Activated CD4-positive, alpha-beta T cell treated with anti-CD3 and anti-CD28 coated beads for 1 hour (primary cell): Measurements from ENCODE around the gene XRCC1.
A peak's percentile ranks its signal among the peaks of the same experiment; 100 is the strongest.
"Not testable (repeated sequence)": the region's sequence is repeated elsewhere in the genome, so short reads cannot be mapped to it uniquely, and the experiment has no call there.

Experiments used
- DNase-seq: peaks from one replicate; pipeline ENCODE4 v3.0.0-alpha.2; 2020

Gene XRCC1

DNA sequence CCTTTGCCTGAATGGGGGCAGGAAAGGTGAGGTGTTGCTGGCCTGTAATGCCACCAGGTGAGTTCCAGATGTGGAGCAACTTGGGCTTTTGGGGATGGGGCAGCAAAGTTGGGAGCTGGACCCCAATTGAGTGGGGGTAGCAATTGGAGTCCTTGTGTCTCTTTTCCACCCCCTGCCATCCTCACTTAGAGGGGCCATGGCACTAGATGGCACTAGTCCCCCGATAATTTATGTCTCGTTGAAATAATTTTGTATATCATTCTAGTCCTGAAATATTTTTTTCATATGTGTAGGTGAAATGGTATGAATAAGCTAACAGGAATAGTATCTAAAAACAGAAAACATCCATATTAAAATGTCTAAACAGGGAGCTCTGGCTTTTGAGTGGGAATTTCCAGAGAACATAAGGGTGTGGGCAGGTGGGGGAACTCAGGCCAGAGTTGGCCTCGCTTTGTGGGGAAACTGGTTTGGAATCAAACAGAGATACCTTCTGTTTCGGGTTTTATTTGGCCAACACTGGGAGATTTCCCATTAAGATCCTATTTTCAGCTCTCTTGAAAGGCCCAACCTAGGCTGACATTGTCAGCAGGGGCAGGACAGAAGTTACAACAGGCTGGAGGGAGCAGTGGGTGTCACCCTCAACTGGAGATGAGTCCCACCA is 24.4 kb upstream of the XRCC1 start:
- no peak for DNase-seq

DNA sequence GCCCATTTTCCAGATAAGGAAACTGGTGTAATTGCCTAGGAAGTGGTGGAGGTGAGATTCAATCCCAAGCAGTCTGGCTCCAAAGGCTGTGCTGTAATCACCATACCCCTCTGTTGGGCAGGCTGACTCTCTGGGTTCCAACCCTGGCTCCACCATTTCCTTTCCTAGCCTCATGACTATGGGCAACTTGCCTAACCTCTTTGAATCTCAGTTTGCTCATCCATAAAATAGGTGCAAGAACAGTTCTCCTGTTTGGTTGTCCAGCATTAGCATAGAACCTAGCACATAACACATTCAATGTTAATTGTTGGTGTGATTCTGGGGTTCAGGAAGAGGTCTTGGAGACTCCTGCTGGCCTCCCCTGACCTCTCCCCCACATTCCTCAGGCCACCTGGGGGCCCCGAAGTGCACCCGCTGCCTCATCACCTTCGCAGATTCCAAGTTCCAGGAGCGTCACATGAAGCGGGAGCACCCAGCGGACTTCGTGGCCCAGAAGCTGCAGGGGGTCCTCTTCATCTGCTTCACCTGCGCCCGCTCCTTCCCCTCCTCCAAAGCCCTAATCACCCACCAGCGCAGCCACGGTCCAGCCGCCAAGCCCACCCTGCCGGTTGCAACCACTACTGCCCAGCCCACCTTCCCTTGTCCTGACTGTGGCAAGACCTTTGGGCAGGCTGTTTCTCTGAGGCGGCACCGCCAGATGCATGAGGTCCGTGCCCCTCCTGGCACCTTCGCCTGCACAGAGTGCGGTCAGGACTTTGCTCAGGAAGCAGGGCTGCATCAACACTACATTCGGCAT is 23.3 kb upstream of the XRCC1 start:
- no peak for DNase-seq

DNA sequence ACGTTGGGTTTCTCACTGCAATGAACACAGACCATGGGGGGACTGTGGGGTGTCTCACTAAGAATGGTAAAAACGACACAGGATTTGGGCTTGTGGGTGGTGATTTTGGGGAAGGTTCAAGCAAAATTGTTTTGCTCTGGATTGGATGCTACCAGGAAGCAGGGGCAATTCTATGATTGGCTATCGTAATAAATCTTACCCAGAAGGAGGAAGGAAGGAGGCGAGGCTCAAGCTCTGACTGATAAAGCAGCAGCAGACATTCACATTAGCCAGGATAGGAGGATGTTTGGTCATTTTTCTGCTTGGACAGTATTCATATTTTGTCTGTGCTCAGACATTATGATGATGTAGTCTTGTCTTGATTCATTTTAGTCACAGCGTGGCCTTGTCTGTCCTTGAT is 22.5 kb upstream of the XRCC1 start:
- DNase-seq, result no peak

DNA sequence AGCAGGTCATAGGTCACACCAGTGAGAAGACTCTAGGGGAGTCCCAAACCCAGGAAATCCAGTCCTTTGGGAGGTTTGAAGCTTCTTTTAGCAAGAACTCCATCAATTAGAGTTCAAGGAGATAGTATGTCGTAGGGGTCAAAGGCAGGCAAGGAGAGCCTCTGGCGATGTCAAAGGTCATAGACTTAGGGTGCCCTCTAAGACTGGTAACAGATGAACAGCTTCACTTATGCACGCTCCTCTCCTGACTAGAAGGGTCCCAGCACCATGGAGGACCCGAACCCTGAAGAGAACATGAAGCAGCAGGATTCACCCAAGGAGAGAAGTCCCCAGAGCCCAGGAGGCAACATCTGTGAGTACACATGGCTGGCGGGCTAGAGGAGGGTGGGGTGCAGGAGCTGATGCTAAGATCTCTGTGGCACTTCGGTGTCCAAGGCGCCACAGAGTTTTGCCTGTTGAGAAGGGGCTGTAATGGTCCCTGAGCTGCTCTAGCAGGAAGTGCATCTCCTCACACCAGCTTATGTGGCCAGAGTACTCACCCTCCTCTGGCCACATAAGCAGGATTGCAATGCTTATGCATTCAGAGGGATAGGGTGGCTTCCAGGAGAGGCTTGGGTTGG is 21.6 kb upstream of the XRCC1 start:
- no peak for DNase-seq

DNA sequence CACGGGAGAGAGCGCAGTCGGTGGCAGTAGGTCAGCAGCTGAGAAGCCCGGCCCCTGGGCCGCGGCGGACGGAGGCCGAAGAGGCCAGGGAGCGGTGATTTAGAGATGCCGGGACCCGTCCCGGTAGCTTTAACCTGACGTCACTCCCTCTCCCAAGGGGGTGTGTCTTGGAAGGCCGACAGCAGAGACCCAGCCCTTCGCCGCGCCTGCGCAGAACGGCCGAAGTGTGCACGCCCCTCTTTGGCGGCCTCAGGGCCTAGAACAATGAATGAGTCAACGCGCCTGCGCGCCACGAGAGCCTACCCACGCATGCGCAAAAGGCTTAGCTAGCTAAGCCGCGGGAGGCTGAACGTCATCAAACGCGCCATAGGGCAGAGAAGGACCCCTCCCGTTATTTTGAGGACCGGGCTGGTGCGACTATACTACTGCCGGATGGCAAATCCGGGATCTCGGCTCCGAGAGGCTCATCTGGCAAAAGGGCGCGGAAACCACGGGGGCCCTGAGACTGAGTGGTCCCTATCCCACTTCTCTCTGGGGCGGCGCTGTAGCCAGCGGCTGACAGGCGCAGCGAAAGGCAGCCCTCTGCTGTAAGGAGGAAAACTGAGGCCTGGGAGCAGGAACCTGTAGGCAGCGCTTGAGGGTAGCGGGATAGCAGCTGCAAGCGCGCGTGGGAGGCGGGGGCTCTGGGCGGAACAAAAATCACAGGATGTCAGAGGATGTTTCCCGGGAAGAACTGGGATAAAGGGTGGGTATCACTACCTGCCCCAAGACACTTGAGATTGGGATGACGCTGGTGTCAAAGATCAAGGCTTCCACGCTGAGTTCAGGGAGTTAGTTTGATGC is 20.9 kb upstream of the XRCC1 start, which contains the start of the genes IRGQ and ZNF576:
TSS of gene IRGQ (minus strand) at position 136 of the 843 bp plus-strand sequence. CDS start 796 bp downstream, outside the sequence.
TSS of gene ZNF576 (plus strand) at position 597 of the 843 bp plus-strand sequence. CDS start 514 bp downstream, outside the sequence.
- peak; percentile 100 for DNase-seq

DNA sequence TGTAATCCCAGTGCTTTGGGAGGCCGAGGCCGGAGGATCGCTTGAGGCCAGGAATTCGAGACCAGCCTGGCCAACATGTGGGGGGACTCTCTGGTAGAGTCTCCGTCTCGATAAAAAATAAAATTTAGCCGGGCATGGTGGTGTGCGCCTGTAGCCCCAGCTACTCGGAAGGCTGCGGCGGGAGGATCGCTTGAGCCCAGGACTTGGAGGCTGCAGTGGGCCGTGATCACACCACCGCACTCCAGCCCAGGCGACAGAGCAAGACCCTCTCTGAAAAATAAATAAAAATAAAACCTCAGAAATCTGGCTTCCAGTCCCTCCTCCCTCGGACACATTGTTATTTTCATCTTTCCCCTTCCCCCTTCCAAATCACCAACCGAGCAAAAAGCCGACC is 20.3 kb upstream of the XRCC1 start:
- DNase-seq, result peak; percentile 13

DNA sequence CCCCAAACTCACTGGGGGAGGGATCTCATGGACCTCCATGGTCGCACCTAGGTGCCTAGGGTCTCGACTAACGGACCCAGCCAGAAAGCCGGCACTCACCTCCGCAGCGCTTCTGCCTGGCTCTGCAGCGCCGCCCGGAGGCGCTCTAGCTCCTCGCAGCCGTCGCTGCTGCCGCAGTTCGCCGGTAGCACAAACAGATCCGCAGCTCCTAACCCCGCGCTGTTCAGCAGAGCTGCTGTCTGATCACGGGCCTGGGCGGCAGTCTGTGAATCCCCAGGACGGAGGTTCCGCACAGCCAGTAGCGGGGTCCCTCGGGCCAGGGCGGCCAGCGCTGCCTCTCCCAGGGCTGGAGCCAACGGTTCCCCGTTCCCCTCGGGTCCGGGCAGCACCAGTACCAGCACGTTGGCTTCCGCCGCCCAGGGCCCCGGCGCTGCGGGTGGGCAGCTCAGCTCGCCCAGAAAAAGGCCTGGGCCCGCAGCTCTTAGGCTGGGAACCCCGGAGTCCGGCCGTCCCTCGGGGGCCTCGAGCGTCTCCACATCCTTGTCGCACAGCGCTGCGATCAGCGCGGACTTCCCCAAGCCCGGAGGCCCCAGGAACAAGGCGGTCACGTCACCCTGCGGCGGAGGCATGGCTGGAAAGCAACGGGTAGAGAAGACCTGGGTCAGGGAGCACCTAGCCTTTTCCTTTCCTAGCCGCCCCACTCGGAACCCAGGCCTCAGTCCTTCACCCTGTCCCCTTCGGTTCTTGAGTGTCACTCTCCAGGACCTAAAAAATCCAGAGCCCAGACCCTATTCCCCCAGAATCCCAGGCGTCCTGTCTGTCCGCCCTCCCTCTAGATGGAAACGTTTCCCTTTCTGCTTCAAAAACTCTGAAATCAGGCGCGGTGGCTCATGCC is 19.6 kb upstream of the XRCC1 start:
- peak; percentile 58 for DNase-seq

DNA sequence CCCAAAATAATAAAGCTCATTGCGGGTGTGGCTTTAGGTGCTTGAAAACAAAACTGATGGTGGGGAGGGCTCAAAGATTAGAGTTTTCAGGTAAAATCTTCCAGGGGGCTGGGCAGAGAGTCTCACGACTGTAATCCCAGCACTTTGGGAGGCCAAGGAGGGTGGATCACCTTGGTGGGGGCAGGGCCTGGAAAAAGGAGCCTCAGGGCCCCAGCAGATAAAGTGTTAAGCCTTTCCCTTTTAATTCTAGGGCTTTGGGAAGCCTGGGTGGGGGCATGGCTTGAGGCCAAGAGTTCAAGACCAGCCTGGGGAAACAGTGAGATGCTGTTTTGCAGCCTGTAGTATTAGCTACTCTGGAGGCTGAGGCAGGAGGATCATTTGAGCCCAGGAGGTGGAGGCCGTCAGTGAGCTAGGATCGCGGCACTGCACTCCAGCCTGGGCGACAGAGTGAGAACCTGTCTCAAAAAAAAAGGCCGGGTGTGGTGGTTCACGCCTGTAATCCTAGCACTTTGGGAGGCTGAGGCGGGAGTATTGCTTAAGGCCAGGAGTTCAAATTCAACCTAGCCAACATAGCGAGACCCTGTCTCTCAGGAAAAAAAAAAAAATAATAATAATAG is 18.9 kb upstream of the XRCC1 start:
- no peak for DNase-seq

DNA sequence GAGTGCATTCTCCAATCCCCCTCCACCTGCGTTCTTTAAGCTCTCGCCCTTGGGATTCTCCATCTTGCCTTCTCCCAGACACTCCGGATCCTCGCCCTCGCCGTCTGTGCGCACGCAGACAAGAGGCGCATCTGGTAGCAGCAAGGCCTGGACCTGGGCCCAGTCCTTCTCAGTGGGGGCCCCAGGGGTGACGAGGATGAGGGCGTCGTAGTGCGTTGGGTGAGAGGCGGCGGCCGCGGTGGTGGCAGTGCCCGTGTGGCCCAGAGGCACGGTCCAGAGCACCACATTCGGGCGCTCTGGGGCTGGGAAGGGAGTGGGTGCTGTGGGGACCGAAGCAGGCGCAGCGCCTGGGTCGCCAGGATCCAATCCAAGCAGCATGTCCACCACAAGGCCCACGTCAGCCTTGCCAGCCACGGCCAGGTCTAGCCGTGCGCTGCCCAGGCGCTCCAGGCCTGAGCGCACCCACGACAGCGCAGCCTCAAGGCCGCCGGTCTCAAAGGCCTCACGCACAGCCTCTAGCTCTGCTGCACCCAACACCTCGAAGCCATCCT is 17.5 kb upstream of the XRCC1 start:
- no peak for DNase-seq

DNA sequence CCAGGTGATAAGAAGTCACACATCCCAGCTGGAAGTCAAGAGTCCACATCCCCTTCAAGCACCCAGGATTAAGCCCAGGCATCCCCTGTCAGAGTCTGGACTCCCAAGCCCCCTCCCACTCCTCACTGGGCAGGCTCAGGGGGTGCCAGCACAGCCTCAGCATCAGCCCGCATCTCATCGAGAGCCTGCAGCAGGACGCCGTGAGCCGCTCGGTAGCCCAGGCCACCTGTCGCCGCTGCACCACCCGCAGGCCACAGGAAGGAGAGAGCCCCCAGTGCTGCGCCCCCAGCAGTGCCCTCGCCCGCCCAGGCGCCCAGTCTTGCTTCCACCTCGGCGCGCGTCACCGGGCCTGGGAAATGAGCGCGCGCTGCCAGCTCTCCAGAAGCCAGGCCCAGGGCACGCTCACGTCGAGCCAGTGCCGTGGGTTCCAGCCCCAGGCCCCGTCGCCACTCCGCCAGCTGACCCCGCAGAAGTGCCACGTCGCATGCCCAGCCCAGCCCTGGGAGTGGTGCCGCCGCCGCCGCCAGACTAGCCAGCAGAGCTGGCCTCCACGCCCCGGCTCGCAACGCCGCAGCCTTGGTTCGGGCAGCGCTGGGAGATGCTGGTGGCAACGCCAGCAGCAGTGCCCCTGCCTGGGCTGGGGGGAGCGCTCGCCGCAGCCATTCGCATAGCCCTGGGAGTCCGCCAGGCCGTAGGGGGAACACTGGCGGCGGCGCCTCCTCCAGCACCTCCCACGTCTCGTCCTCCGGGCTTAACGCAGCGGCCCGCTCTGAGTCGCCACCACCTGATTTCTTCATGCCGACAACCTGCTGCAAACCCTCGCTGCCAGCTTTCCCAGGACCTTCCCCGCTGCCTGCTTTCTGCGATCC is 16.8 kb upstream of the XRCC1 start:
- DNase-seq, result no peak

DNA sequence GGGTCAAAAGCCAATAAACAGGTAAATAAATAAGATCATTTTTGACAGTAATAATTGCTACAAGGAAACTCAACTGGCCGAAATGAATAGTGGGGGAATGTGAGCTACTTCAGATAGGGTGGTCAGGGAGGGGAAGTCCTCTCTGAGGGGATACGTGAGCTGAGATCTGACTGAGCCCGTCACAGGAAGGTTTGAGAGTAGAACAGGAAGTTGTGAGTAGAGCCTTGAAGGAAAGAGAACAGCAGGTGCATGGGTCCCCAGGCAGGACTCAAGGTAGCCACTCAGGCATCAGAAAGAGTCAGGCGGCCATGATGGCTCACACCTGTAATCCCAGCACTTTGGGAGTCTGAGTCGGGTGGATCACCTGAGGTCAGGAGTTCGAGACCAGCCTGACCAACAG is 14.4 kb upstream of the XRCC1 start:
- DNase-seq, result no peak

DNA sequence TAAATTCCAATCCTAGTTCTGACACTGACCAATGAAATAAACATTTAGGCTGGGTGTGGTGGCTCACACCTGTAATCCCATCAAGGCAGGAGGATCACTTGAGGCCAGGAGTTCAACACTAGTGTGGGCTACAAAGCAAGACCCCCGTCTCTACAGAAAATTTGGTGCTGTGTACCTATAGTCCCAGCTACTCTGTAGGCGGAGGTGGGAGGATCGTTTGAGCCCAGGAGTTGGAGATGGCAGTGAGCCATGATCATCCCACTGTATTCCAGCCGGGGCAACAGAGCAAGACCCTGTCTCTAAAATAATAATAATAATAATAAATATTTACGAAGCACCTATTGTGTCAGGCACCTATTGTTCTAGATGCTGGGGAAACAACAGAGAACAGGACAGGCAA is 13.9 kb upstream of the XRCC1 start:
- no peak for DNase-seq

DNA sequence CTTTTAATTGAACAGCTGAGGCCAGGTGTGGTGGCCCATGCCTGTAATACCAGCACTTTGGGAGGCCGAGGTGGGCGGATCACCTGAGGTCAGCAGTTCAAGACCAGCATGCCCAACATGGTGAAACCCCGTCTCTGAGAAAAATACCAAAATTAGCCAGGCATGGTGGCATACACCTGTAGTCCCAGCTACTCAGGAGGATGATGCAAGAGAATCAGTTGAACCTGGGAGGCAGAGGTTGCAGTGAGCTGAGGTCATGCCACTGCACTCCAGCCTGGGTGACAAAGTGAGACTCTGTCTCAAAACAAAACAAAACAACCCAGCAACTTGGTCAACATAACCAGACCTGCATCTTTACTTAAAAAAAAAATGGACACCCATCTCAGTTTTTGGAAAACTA is 11.7 kb upstream of the XRCC1 start:
- not testable (repeated sequence) for DNase-seq

DNA sequence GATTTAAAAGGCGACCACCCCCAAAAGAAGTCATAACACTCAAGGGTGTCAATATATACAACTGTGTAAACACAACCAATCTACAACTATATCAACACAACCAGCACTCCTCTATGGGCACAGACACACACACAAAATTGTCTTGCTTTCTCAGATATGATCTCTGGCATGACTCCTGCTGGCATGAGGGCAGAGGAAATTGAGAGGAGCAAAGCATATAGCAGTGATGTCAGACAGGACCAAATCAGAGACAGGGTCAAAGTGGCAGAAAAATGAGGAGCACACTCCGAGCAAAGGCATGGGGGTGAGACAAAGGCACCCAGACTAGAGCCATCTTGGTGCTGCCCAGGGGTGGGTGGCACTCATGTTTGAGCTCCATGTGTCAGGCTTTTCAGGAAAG is 11.0 kb upstream of the XRCC1 start:
- no peak for DNase-seq

DNA sequence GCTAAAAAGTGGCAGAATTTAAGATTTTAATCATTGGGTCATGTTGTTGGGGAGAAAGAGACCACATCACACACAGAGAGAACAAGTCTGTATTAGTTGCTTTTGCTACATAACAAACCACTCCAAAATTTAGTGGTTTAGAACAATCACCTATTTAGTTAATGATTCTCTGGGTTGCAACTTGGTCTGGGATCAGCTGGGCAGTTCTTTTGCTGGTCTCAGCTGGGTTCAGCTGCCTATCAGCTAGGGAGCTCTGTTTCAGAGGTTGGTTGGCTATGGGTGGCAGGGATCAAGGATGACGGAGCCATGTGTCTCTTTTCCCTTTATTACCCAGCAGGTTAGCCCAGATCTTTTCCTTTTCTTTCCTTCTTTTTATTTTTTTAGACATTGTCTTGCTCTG is 9.2 kb upstream of the XRCC1 start:
- no peak for DNase-seq

DNA sequence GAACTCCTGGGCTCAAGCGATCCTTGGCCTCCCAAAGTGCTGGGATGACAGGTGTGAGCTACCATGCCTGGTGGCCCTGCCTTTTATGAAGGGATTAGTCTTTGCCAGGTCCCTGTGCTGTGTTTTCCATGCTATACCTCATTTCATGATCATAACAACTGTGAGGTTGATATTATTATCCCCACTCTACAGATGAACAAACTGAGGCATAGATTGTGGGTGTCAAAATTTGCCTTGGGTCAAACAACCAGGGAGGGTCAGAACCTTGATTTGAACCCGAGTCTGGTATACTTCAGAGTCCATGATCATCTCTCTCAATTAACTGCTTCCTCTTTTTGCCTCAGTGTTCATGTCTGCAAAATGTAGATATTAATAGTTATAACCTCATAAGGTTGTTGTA is 7.2 kb upstream of the XRCC1 start:
- no peak for DNase-seq

DNA sequence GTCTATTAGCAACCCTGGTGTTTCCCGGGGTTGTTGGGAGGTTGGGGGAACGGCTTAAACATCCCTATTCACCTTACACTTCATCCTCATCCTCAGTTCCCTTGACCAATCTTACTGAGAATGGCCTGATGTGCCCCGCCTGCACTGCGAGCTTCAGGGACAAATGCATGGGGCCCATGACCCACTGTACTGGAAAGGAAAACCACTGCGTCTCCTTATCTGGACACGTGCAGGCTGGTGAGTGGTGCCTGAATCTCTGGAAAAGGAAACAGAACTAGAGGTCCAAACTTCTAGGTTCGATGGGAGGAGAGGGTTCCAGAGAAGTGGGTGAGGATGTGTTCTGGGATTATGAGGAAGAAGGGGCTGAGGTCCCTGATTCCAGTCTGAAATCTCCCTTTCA is 6.1 kb upstream of the XRCC1 start:
- DNase-seq, result no peak

DNA sequence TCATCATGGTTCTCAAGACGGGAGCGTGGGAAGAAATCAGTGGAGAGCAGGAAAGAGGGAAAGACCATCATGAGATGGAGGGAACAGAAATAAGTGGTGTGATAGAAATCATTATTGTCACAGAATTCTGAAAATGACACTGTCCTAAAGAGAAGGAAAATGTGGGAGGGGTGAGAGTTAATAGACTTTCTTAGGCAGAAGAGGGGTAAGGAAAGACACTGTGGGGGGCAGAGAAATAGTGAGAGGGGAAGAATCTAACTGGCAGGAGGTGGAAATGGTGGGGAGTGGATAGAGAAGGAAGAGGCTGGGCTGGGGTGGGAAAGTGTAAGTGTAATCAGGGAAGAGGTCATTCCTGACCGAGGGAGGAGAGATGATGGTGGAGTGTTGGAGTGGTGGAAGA is 3.5 kb upstream of the XRCC1 start:
- no peak for DNase-seq

DNA sequence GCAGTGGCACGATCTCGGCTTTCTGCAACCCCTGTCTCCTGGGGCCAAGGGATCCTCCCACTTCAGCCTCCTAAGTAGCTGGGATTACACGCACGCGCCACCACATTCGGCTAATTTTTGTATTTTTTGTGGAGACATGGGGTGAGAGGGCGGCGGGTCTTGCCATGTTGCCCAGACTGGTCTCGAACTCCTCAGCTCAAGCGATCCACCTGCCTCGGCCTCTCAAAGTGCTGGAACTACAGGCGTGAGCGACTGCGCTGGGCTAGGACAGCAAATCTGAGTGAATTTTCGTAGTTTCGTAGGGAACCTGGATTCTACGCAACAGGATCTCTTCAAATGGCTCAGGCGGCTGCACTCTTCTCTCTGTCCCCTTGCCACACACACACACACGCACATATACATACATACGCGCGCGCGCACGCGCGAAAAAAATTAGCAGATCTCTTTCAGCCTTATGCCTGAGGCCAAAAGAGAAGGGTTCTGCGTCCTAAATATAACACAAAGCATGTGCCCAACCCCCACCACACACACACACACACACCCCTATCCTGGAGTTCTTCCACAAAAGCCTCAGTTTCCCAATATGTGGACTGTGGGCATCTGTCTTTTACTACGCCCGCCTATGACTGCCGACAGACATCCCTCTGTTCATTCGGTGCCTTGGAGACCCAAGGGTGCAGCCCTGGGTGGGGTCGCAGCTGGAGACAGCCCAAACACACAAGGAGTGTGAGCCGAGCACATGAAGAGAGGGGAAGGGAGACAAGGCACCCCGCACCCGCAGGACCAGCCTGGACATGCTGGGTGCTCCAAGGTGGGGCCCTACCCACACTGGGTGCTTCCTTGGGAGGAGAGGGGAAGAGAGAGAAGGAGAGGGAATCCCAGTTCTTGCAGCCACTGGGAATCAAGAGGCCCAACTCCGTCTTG is 890 bp upstream of the XRCC1 start:
- no peak for DNase-seq
